IgD-negative memory B cell (primary cell): ENCODE measurements around the gene SLC9A2. TPM values are rescaled to one million over a fixed set of nuclear protein-coding genes. Genes with fewer than 3 reads are reported as not detected.

ENCODE experiments used
- H3K27ac Mint-ChIP-seq, 3 donors: one replicate each; pipeline ENCODE4 v1.8.0; 2020 to 2022; ENCODE audit warnings: mild to moderate bottlenecking in 3 of 3, mixed read lengths in 3 of 3, moderate library complexity in 1 of 3
- H3K27me3 Mint-ChIP-seq: one replicate; pipeline ENCODE4 v1.8.0; 2021; ENCODE audit warnings: mixed read lengths
- H3K36me3 Mint-ChIP-seq: one replicate; pipeline ENCODE4 v1.8.0; 2020; ENCODE audit warnings: mild to moderate bottlenecking, mixed read lengths
- H3K4me1 Mint-ChIP-seq, 3 donors: one replicate each; pipeline ENCODE4 v1.8.0; 2020 to 2022; ENCODE audit warnings: mixed read lengths in 3 of 3, mild to moderate bottlenecking in 1 of 3
- H3K4me3 Mint-ChIP-seq, 4 donors: one replicate each; pipeline ENCODE4 v1.8.0; 2020 to 2022; ENCODE audit warnings: mild to moderate bottlenecking in 4 of 4, mixed read lengths in 4 of 4, moderate library complexity in 3 of 4
- H3K9me3 Mint-ChIP-seq, 3 donors: one replicate each; pipeline ENCODE4 v1.8.0; 2020 to 2021; ENCODE audit warnings: mixed read lengths in 3 of 3, mild to moderate bottlenecking in 1 of 3
- polyA plus RNA-seq: library from polyadenylated mRNA; unstranded; fragments of 300-500 nt; fragmentation: Illumina TruSeq; gene quantifications from one replicate; pipeline ENCODE4 v1.2.3, GENCODE V29; 2021

Gene SLC9A2
- polyA plus RNA-seq, 1 donor from 2014 or later, result not detected

DNA sequence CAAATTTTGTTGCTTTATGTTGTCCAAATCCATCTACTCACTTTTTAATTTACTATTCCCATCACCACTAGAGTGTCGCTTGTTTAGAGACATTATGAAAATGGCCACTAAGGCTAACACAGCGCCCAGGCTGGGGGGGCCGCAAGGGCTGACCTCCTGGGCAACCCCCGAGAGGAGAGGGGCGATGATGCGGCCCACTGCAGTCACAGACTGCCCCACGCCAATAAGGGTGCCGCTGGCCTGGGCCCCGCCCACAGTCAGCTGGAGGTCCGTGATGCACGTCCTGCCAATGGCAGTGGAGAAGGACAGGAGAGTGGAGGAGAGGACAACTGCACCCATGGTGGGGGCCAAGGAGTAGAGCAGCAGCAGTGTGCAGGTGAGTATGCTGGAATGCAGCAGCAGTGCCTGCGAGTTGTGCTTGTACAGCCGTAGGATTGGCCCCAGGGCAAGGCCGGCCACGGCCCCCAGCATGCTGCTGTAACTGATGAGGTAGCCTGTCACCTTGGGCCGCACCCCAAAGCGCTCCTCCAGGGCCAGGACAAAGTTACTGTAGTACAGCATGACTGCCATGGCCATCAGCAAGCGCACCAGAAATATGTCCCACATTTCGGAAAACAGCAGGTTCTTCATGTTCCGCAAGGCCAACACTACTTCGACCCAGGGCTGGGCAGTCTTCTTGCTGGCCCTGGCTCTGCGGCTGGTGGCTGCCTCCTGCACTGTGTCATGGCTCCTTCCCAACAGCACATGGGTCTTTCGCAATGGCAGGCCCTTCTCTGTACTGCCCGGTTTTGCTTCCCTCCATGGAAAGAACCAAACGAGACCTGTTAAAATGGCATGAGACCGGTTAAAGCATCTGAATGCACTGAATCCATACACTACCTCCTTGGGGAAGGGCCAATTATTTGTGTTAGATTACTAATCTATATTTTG, 99.3 kb downstream of the SLC9A2 start:
- Mint-ChIP-seq H3K4me1 (peaks cover 0 to 2% (median 0%) of the 10 kb centered on the region in 3 donors), H3K9me3 (no peaks in the 10 kb centered on the region), H3K36me3 (peaks cover 9% of the 10 kb centered on the region), H3K27ac (peak overlapping the region in 1 of 3 donors; percentile 2), H3K4me3 (no peak overlapping the region), H3K27me3 (no peaks in the 10 kb centered on the region)

GRCh38 chr2:102724016-102724490, 104.7 kb downstream of the SLC9A2 start:
- Mint-ChIP-seq H3K9me3 (no peaks in the 10 kb centered on the region), H3K4me3 (no peak overlapping the region), H3K4me1 (no peaks in the 10 kb centered on the region), H3K27me3 (no peaks in the 10 kb centered on the region), H3K27ac (no peak overlapping the region), H3K36me3 (peaks cover 27% of the 10 kb centered on the region)

GRCh38 chr2:102724553-102724952, 105.2 kb downstream of the SLC9A2 start:
- H3K27ac Mint-ChIP-seq, result no peak overlapping the region
- no peaks in the 10 kb centered on the region for H3K27me3 Mint-ChIP-seq
- no peaks in the 10 kb centered on the region for H3K4me1 Mint-ChIP-seq
- H3K36me3 Mint-ChIP-seq, result peaks cover 27% of the 10 kb centered on the region
- H3K9me3 Mint-ChIP-seq, result no peaks in the 10 kb centered on the region
- no peak overlapping the region for H3K4me3 Mint-ChIP-seq

- peak overlapping the region in 1 of 3 donors; percentile 60 for H3K27ac Mint-ChIP-seq
- no peaks in the 10 kb centered on the region for H3K4me1 Mint-ChIP-seq
- no peak overlapping the region for H3K4me3 Mint-ChIP-seq
- peaks cover 26% of the 10 kb centered on the region for H3K36me3 Mint-ChIP-seq
- no peaks in the 10 kb centered on the region for H3K9me3 Mint-ChIP-seq
- H3K27me3 Mint-ChIP-seq, result no peaks in the 10 kb centered on the region
Observed at GRCh38 chr2:102726128-102727087, 107.1 kb downstream of the SLC9A2 start.

GRCh38 chr2:102735416-102736109, 116.2 kb downstream of the SLC9A2 start:
- Mint-ChIP-seq H3K36me3 (peaks cover 2% of the 10 kb centered on the region), H3K4me3 (peak overlapping the region; percentile 90 to 99 (median 98)), H3K27ac (peak overlapping the region in 1 of 3 donors; percentile 10), H3K27me3 (no peaks in the 10 kb centered on the region), H3K9me3 (no peaks in the 10 kb centered on the region), H3K4me1 (peaks cover 22 to 30% (median 28%) of the 10 kb centered on the region in 3 donors)

GRCh38 chr2:102736110-102736409, 116.7 kb downstream of the SLC9A2 start:
- H3K27ac Mint-ChIP-seq, result peak overlapping the region; percentile 12 to 96 (median 90)
- no peaks in the 10 kb centered on the region for H3K36me3 Mint-ChIP-seq
- H3K4me3 Mint-ChIP-seq, result peak overlapping the region; percentile 90 to 99 (median 98)
- no peaks in the 10 kb centered on the region for H3K27me3 Mint-ChIP-seq
- no peaks in the 10 kb centered on the region for H3K9me3 Mint-ChIP-seq
- peaks cover 22 to 30% (median 28%) of the 10 kb centered on the region in 3 donors for H3K4me1 Mint-ChIP-seq

DNA sequence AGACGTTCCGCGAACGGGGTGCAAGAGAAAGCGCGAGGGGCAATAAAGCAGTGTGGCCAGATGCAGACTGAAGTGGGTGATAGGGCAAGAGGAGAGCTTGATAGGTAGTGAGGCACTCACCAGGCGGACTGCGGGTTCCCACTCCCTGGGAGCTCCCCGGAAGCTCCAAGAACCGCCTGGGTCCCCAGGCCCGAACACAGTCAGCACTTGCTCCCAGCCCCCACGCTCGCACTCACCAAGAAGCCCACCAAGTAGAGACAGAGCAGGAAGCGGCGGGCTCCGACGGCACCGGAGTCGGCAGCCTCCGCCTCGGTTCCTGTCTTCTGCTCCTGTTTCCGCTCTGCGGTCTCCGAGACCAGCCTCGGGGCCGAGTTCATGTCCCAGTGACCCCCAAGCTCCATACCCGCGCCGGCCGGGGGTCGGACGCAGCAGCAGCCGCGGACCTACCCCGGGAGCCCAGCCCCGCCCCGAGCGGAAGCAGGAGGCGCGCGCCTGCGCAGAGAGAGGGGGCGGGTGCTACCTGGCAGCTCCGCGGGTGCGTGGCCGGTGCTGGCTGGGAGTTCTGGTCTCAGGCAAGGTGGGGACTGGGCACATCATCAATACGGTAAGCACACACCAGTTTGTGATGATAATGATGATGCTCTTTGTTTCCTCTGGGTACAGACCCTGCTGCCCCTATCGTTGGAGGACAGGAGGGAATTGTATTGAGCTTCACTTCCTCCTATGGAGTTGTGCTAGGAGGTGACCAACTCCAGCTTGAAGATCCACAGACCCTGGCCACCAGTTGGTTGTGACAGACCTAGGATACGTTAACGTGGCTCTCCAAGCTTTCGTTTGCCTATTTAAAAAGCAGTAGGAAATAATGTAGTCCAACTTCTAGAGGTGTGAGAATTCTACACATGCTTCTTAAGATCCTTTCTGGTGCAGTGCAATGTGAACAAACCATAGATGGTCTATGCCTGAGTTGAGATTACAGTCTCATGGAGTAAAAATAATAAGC, 117.4 kb downstream of the SLC9A2 start:
- Mint-ChIP-seq H3K9me3 (no peaks in the 10 kb centered on the region), H3K27me3 (no peaks in the 10 kb centered on the region), H3K36me3 (no peaks in the 10 kb centered on the region), H3K4me3 (peak overlapping the region; percentile 90 to 99 (median 98)), H3K4me1 (peaks cover 22 to 30% (median 28%) of the 10 kb centered on the region in 3 donors), H3K27ac (peak overlapping the region; percentile 12 to 96 (median 90))

GRCh38 chr2:102737431-102737830, 118.1 kb downstream of the SLC9A2 start:
- Mint-ChIP-seq H3K27ac (peak overlapping the region; percentile 1 to 96 (median 90)), H3K9me3 (peaks cover 0 to 2% (median 0%) of the 10 kb centered on the region in 3 donors), H3K4me1 (peaks cover 22 to 30% (median 28%) of the 10 kb centered on the region in 3 donors), H3K4me3 (peak overlapping the region; percentile 90 to 99 (median 98)), H3K36me3 (peaks cover under 1% of the 10 kb centered on the region), H3K27me3 (no peaks in the 10 kb centered on the region)

- peaks cover 2 to 10% (median 2%) of the 10 kb centered on the region in 3 donors for H3K9me3 Mint-ChIP-seq
- H3K27me3 Mint-ChIP-seq, result no peaks in the 10 kb centered on the region
- H3K4me3 Mint-ChIP-seq, result no peak overlapping the region
- H3K4me1 Mint-ChIP-seq, result peaks cover 0 to 1% (median 0%) of the 10 kb centered on the region in 3 donors
- peaks cover 4% of the 10 kb centered on the region for H3K36me3 Mint-ChIP-seq
- H3K27ac Mint-ChIP-seq, result no peak overlapping the region
Observed at GRCh38 chr2:102743259-102743658, 123.9 kb downstream of the SLC9A2 start.

DNA sequence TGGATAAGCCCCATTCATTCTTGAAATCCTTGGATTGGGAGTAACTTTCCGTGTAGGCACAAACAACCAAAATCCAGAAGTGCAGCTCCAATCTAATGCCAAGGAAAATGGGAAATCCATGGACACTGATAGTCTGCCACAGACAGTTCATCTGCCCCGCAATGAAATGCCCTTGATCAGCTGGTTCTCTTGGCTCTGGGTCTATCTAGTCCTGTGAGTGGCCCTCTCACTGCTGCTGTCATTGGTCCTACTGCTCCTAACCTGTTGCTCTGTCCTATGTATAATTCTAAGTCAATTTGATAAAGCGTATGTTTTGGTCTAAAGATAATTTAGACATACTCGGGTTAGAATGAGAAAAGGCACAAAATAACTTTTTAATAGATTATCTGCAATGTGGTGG, 128.8 kb downstream of the SLC9A2 start:
- H3K4me3 Mint-ChIP-seq, result no peak overlapping the region
- peaks cover 6 to 11% (median 9%) of the 10 kb centered on the region in 3 donors for H3K4me1 Mint-ChIP-seq
- H3K36me3 Mint-ChIP-seq, result peaks cover 1% of the 10 kb centered on the region
- H3K27ac Mint-ChIP-seq, result no peak overlapping the region
- H3K9me3 Mint-ChIP-seq, result peaks cover 0 to 10% (median 2%) of the 10 kb centered on the region in 3 donors
- H3K27me3 Mint-ChIP-seq, result no peaks in the 10 kb centered on the region

DNA sequence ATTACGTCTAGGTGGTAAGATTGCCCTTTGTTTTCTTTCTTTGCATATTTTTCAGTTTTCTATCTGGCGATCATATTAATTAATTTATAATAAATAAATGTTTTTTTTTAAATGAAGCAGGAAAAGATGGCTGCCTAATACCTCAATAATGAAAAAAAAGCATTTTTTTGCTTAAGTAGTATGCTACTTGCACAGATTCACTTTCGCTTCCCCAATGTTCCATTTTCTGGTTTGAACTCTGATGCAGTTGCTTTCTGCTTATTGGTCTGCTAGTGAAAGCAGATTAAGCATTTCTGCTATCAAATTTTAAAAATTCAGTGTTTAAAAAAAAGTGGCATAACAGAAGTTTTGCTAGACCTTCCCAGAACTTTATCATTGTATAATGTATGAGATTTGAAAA, 130.6 kb downstream of the SLC9A2 start:
- H3K9me3 Mint-ChIP-seq, result peaks cover 0 to 6% (median 2%) of the 10 kb centered on the region in 3 donors
- no peak overlapping the region for H3K27ac Mint-ChIP-seq
- H3K4me3 Mint-ChIP-seq, result peak overlapping the region in 1 of 4 donors; percentile 23

DNA sequence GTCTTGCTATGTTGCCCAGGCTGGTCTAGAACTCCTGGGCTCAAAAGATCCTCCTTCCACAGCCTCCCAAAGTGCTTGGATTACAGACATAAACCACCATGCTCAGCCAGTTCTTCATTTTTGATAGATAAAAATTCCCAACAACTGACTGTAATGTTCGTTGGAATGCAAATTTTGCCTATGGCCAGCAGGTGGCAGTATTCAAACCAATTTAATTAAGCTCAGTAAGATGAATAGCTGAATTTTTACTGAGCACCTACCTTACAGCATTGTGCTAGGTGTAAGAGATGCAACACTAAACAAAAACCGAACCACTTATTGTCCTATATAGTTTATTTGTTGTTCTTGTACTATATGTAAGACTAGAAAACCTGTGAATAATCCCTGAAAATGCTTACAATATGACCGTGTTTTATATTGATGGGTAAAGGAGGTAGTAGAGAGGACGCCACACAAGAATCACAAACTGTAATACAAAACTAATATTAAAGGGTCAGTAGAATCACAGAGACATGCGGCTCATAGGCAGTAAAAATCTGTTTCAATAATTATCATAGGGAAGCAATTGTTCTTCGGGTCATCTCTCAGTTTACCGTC, 134.3 kb downstream of the SLC9A2 start:
- H3K4me3 Mint-ChIP-seq, result no peak overlapping the region
- H3K9me3 Mint-ChIP-seq, result no peaks in the 10 kb centered on the region
- no peaks in the 10 kb centered on the region for H3K27me3 Mint-ChIP-seq

More for the DNA sequence above, 130.6 kb downstream of the SLC9A2 start:
- Mint-ChIP-seq H3K27me3 (no peaks in the 10 kb centered on the region), H3K36me3 (peaks cover 1% of the 10 kb centered on the region), H3K4me1 (peaks cover 6 to 18% (median 9%) of the 10 kb centered on the region in 3 donors)

More for the DNA sequence above, 134.3 kb downstream of the SLC9A2 start:
- H3K36me3 Mint-ChIP-seq, result no peaks in the 10 kb centered on the region
- H3K27ac Mint-ChIP-seq, result no peak overlapping the region
- H3K4me1 Mint-ChIP-seq, result peaks cover 6 to 18% (median 9%) of the 10 kb centered on the region in 3 donors
